HG02973 (cell line): ENCODE measurements around the gene AASDHPPT.
"Not testable (repeated sequence)": the region's sequence is repeated elsewhere in the genome, so short reads cannot be mapped to it uniquely, and the experiment has no call there.

ENCODE experiments used
- ATAC-seq: cut with Tn5 transposase; IDR thresholded peaks from one replicate; pipeline ENCODE4 v1.9.1; 2021; ENCODE audit warnings: moderate library complexity; ENCODE audit not compliant: unreplicated experiment

The AASDHPPT gene

GRCh38 chr11:106077609-106078455 lies at the start of gene AASDHPPT:
AASDHPPT (plus strand) TSS chr11:106077662; CDS start chr11:106077711, 49 bp downstream.
- ATAC-seq, result peak; percentile 24

GRCh38 chr11:106030609-106031008 lies 46.9 kb upstream of the AASDHPPT start:
- ATAC-seq, result no peak

DNA sequence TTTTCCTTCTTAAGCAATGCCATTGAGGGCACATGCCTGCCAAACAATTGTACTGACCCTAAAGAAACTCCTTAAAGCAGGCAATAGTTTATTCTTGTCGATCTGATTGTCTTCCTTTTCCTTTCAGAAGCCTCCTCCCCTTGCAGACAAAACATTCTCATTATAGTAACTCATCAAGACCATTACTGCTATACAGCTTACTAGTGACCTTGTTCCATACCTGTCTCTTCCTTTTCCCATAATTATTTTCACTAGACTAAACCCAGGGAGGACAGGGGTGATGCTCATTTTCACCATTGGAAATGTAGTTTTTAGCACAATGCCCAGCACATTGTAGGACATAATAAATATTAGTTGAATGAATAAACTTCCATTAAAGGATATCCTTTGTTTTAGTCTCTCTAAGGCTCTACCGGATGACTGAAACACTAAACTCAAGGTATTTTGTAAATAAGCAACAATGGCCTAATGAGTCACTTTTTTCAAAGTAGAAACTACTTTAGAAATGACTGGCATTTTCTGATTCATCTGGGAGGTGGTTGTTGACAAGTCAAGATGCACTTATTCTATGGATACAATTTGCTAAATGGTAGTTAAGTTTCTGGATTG lies 46.2 kb upstream of the AASDHPPT start:
- ATAC-seq, result peak; percentile 75

- no peak for ATAC-seq
Observed at GRCh38 chr11:106031936-106032335, 45.5 kb upstream of the AASDHPPT start.

DNA sequence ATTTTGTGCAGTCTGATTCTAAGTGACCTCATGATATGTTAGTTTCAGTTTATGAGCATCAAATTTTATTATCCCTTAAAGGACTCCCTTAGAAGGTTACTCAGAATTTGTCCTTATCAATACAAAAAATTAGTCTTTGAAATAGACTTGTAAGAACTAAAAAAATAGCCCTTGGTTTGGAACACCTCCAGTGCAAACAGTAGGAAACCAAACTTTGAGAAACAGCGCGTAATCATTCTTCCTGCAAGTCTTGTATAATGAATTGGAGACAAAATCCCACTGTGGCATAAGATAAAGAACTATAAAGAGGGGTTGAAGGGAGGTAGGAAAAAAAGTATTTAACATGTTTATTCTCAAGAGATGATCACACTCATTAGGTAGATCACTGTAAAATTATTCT lies 44.6 kb upstream of the AASDHPPT start:
- ATAC-seq, result no peak

DNA sequence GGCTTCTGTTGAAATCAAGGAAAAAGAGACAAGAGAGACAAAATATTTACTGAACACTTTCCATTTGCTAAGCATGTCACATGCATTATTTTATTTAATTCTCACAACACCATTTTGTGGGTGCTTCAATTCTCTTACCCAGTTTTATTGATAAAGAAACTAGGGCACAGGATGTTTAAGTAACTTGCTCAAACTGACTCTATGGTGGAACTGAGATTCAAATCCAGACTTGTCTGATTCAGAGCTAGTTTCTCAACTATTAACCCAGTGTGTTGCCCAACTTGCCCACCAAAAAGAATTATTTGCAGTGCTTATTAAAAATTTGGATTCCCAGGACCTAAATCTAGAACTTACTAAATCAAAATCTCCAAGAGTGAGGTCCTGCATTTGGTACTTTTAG lies 33.9 kb upstream of the AASDHPPT start:
- no peak for ATAC-seq

DNA sequence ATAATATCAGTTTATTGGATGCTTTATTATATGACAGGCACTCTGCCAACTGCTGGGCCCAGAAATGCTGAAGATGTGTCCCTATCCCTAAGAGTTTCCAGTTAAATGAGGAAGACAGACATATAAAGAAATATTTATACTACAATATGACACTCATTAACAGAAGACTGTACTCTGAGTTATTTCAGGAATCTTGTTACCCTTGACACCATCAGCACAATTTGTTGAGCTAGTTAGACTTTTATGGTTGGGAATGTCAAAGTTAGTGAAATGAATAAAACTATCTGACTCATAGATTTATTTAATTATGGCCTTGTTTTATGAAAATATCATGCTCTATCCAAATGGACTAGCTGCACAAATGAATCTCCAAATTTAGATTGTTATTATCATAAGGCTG lies 29.8 kb upstream of the AASDHPPT start:
- no peak for ATAC-seq

GRCh38 chr11:106049727-106050476 lies 27.6 kb upstream of the AASDHPPT start:
- no peak for ATAC-seq

GRCh38 chr11:106051103-106051502 lies 26.4 kb upstream of the AASDHPPT start:
- ATAC-seq, result no peak

- ATAC-seq, result not testable (repeated sequence)
Observed at GRCh38 chr11:106058377-106058776, 19.1 kb upstream of the AASDHPPT start.

GRCh38 chr11:106059617-106060016 lies 17.8 kb upstream of the AASDHPPT start:
- ATAC-seq, result no peak

DNA sequence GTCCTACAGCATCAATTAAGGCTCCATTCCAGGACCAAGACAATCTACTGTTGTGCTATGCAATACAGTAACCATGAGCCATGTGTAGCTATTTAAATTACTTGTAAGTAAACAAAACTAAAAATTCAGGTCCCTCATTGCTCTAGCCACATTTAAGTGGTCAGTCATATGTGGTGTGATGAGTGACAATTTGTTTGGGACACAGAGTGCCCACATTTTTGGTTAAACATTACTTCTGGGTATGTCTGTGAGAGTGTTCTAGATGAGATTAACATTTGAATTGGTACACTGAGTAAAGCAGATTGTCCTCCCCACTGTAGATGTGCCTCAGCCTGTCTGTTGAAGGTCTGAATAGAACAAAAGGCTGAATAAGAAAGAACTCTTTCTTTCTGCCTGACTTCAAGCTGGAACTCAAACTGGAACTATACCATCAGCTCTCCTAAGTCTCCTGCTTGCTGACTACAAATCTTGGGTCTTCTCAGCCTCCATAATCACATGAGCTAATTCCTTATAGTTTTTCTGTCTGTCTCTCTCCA lies 16.1 kb upstream of the AASDHPPT start:
- ATAC-seq, result no peak

DNA sequence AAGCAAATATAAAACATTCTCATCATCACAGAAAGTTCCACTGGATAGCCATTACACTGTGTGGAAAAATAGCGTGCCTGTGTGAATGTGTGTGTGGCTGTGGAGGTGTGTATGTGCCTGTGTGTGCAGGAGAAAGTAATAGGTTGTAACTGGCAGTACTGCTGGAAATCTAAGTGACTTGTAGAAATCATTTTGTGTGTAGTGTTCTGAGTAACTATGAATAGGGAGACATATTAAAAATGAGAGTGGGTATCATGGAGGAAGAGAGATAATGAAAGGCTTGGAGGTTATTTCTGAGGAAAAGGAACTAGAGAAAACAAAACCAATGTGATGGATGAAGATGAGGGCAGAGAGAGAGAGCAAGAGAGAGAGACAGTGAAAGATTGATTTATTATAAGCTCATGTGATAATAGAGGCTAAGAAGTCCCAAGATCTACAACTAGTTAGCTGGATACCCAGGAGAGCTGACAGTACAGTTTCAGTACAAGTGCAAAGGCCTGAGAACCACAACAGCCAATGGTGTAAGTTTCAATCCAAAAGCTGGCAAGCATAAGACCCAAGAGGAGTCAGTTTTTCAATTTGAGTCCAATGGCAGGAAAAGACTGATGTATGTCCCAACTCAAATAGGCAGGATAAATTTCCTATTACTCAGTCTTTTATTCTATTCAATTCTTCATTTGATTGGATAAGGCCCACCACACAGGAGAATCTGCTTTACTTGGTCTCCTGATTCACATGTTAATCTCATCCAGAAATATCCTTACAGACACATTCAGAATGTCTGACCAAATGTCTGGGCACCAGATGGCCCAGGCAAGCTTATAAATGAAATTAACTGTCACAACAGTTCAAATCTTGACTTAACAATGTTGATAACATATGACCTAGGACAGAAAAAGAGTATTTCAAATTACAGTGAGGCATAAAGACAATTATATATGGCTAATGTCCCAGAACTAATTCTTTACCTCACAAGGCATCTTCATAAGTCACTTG lies 15.2 kb upstream of the AASDHPPT start:
- ATAC-seq, result no peak

DNA sequence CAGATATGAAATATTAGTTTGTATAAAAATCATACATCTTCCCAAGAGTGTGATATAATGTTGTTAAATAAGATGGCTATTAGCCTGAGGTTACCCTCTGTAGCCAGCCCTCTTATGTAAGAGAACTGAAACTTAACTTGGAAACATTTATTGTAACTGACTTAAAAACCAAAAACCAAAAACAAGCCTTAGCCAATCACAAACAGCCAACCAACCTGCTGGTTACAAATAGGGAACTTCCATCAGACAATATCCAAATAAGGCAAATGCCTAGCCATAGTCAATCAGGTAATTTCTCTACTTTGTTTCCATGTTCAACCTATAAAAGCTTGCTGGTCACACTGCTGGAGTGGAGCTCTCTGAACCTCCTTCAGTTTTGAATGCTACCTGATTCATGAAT lies 14.5 kb upstream of the AASDHPPT start:
- peak; percentile 61 for ATAC-seq

- no peak for ATAC-seq
Observed at GRCh38 chr11:106070606-106071005, 6.9 kb upstream of the AASDHPPT start.

DNA sequence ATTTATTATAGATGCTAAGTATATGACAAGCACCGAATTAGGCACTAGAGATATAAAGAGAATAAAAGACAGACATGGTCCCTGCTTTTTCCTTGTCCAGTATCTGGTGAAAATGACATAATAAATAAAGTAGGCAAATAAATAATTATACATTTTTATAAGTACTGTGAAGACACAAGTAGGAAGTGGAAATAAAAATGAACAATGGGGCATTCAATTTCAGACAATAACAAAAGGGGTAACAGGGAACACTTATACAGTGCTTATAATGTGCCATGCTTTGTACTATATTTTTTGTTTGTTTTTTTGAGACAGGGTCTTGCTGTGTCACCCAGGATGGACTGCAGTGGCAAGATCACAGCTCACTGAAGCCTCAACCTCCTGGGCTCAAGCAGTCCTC lies 4.7 kb upstream of the AASDHPPT start:
- no peak for ATAC-seq

DNA sequence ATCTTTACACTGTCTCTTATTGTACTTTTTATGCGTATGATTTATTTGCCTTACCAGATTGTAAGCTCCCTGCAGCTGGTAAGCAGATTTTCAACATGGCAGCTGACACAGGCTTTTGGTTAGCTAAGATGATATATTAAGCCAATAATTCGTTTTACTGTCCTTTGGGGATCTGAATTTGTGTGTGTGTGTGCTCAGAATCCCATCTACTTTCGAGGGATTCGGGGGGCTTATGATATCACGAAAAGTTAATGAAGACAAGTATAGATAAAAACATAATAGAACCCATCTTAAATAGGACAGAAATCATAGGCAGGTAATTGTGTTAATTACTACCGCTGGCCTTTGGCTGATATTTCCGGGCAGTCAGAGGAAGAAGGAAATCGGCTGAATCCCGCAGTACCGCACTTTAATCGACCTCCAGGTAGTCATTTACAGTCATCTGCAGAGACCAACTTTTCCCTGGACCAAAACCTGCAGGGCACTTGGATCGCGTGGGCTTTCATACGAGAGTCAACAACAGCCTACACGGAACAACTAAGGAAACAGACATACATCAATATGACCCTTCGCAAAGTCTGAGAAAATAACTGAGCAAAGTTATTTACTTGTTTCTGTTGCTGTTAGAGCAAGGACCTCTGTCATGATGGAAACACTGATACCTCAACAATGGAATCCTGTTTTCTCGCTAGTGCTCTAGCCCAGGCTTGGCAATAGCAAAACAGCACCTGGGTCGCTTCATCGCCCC lies 1.1 kb upstream of the AASDHPPT start:
- ATAC-seq, result no peak

DNA sequence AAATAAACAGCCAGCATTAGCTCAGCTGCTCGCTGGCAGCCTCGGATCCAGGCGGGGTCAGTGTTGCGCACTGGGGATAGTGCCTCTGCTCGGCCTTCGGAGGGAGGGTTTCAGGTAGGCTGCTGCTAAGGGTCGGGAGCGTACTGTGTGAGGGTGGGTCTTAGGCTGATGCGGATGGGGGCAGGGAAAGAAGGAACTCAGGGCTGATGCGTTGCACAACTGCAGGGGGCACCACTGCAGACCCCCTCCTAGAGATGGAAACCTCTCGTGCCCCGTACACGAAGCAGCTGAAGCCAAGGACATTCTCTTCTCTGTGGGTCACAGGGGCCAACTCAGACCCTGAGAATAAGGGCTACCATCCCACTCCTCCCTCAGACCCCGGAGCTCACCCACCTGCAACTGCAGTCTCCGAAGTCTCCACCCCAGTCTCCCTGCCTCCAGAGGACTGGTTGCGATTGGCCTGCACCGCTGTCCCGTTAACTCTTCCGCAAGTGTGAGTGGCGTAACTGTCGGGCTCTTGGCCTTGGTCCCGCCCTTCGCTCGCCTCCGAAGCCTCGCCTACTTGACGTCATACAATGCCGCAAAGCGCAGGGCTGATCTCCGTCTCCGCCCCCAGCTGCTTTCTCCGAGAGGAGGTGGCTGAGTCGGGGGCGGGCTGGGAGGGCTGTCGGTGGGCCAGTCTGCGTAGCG lies 398 bp upstream of the AASDHPPT start, which contains the start of gene KBTBD3:
KBTBD3 (minus strand) TSS at position 429 of the 690 bp plus-strand sequence. CDS start 18,250 bp downstream, outside the sequence.
- ATAC-seq, result peak; percentile 96

DNA sequence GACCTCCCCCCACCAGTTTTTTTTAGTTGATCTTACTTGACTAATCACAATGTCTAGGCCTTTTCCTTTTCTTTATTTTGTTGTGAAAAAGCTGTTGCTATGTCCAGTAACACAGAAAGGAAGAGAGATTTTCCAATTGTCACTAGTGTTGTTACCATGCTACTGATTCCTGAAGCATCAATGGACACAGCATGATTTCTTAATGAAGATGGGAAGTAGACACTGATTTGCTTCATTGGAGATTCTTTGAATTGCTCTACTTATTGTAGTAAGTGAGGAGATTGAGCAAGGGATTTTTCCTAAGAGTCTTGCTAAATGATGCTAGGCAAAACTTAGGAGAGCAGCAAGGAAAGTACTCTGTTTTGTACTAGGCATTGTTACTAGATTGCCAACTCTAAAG lies 4.6 kb downstream of the AASDHPPT start:
- ATAC-seq, result no peak
